MG63 (cell line): ENCODE data around the gene ZZZ3. TPM values are rescaled to one million over a fixed set of nuclear protein-coding genes. Genes with fewer than 3 reads are reported as not detected.

ENCODE experiments used
- DNase-seq: peaks from one replicate; pipeline ENCODE4 v3.0.0-alpha.2; 2020
- H3K27me3 ChIP-seq: fragments of 250-450 bp; sonication (Bioruptor Pico); 2 replicates; pipeline ENCODE4 v1.5.1; 2020; ENCODE audit warnings: mild to moderate bottlenecking, moderate library complexity
- H3K36me3 ChIP-seq: fragments of 250-450 bp; sonication (Bioruptor Pico); 2 replicates; pipeline ENCODE4 v1.5.1; 2020; ENCODE audit warnings: mild to moderate bottlenecking, moderate library complexity
- H3K4me3 ChIP-seq: fragments of 250-450 bp; sonication (Bioruptor Pico); 2 replicates; pipeline ENCODE4 v1.5.1; 2020; ENCODE audit warnings: mild to moderate bottlenecking, moderate library complexity
- H3K9me3 ChIP-seq: fragments of 250-450 bp; sonication (Bioruptor Pico); 2 replicates; pipeline ENCODE4 v1.5.1; 2020; ENCODE audit warnings: mild to moderate bottlenecking, moderate library complexity
- total RNA-seq: library from RNA; depleted of rRNA; stranded (reverse); fragments of >200 nt; shearing (Covaris generic); gene quantifications from 2 replicates; pipeline ENCODE4 v1.2.3, GENCODE V29; 2014; ENCODE audit warnings: low replicate concordance; rRNA removed

The ZZZ3 gene
- total RNA-seq, 1 experiment from 2014 or later: 30.9 TPM

DNA sequence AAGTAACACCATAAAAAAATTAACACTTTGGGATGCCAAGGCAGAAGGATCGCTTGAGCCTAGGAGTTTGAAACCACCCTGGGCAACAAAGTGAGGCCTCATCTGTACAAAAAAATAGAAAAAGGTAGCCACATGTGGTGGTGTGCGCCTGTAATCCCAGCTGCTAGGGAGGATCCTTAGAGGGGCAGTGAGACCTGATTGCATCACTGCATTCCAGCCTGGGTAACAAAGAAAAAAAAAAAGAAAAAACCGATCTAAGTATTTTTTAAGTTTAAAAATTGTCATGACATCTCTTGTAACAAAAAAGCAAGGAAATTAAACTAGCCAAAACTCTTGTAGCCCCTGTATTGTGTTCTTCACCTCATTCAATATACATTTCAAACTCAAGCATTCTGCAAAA, 39.5 kb downstream of the ZZZ3 start:
- no peaks in the 10 kb centered on the region for H3K27me3 ChIP-seq
- H3K36me3 ChIP-seq: peaks cover 62% of the 10 kb centered on the region
- H3K9me3 ChIP-seq: peaks cover 2% of the 10 kb centered on the region; the same call in 1 of the 2 replicates
- H3K4me3 ChIP-seq: no peak overlapping the region
- DNase-seq: no peak

DNA sequence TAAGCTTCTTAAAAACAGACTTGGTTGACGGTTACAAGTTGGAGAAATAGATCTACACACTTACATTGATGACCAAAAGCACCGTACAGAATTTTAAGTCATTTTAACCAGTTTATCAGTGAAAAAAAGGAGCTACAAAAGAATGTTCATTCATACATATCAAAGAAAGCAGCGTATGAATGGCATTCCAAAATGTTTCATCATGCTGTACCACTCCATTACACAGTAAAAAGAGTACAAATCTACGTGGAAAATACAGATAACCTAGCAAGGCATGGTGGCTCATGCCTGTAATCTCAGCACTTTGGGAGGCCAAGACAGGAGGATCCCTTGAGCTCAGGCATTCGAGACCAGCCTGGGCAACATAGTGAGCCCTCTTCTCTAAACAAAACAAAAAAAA, 40.3 kb downstream of the ZZZ3 start:
- H3K27me3 ChIP-seq: no peaks in the 10 kb centered on the region
- H3K36me3 ChIP-seq: peaks cover 57% of the 10 kb centered on the region
- no peak for DNase-seq
- no peak overlapping the region for H3K4me3 ChIP-seq
- no peaks in the 10 kb centered on the region for H3K9me3 ChIP-seq

DNA sequence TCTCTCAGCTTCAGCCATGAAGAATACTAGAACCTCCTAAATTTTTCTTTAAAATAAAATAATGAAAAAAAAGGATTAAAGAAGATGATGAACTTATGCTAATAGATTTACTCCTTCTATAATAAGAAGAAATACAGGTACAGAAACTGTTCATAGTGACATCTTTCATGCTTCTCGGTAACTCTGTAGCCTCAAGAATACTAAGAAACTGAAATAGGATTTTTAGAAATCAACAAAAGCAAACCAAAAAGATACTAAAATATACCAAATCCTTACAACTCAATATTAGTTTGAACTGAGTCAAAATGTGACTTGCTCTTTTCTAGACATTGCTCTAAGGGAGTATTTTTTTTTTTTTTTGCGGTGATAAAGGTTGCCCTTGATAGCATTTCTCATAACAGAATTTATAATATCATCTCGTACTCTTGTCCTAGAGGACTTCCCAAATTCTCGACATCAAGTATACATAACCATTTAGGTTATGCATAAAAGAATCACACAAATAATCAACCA, 42.8 kb downstream of the ZZZ3 start:
- no peak for DNase-seq
- H3K36me3 ChIP-seq: peaks cover 53% of the 10 kb centered on the region
- no peaks in the 10 kb centered on the region for H3K27me3 ChIP-seq
- no peak overlapping the region for H3K4me3 ChIP-seq
- H3K9me3 ChIP-seq: no peaks in the 10 kb centered on the region

DNA sequence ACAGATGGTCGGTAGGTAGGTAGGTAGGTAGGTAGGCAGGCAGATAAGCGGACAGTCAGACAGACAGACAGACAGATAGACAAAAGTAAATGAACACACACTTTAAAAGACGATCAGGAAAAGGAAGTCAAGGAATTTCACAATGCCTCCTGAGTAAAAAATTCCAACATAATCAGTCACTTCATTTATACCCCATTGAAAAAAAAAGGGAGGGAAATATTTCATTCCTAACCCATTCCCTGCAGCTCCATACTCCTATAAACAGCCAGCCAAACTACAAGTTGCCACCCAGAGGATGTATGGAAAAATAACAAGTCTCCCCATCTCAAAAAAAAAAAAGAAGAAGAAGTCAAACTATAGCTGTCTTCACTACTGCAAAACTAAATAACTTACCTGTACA, 43.4 kb downstream of the ZZZ3 start:
- H3K4me3 ChIP-seq: no peak overlapping the region
- no peak for DNase-seq

DNA sequence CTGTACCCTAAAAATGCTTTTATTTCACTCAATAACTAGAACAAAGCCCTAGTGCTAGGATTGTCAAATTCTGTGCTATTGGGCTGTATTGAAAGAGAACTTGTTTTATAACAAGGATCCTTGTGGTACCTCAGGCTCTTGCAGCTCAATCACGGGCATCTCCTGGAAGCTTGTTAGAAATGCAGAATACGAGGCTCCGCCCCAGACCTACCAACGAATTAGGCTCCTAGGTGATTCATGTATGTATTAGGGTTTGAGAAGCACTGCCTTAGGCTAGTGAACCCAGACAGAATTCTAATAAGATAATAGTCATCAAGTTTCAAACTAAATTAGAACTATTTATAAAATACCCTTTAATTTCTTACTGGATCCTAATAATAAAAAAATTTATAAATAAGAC, 45.6 kb downstream of the ZZZ3 start:
- Histone ChIP-seq H3K9me3 (no peaks in the 10 kb centered on the region), H3K4me3 (no peak overlapping the region), H3K36me3 (peaks cover 67% of the 10 kb centered on the region), H3K27me3 (no peaks in the 10 kb centered on the region)
- no peak for DNase-seq

More for the DNA sequence above, 43.4 kb downstream of the ZZZ3 start:
- Histone ChIP-seq H3K27me3 (no peaks in the 10 kb centered on the region), H3K36me3 (peaks cover 53% of the 10 kb centered on the region), H3K9me3 (no peaks in the 10 kb centered on the region)

Other genes starting within 250 kb of the ZZZ3 start
- 68.1 and 81.6 TPM in 2 replicates for gene USP33, start 77.2 kb upstream of the ZZZ3 start, total RNA-seq
- 2.7 and 3.5 TPM in 2 replicates for gene MIGA1, start 97.0 kb upstream of the ZZZ3 start, total RNA-seq
- gene NEXN, start 206.0 kb upstream of the ZZZ3 start, total RNA-seq: 2.4 and 3.3 TPM in 2 replicates